Measurements from ENCODE around the gene FRAS1. TPM values are rescaled to one million over a fixed set of nuclear protein-coding genes. Genes with fewer than 3 reads are reported as not detected.

The FRAS1 gene
- total RNA-seq, 4 donors from 2014 or later: 1.0 to 32.5 (median 3.3) TPM

GRCh38 chr4:78423790-78424189 is 366.7 kb downstream of the FRAS1 start:
- Histone ChIP-seq H3K27me3 (no peaks in the 10 kb centered on the region), H3K4me1 (no peaks in the 10 kb centered on the region), H3K36me3 (no peaks in the 10 kb centered on the region), H3K27ac (no peak overlapping the region), H3K4me3 (no peak overlapping the region), H3K9me3 (no peaks in the 10 kb centered on the region)
- TF ChIP-seq CTCF (IDR thresholded peaks at IDR 0.05): no peak
- no peak for TF ChIP-seq POLR2A (IDR thresholded peaks at IDR 0.05)
- intact Hi-C loops (cut with DNase I; ENCODE audit: low total_unique reads): no loop called here
- no peak for DNase-seq

- no peak for TF ChIP-seq CTCF (IDR thresholded peaks at IDR 0.05)
- TF ChIP-seq POLR2A (IDR thresholded peaks at IDR 0.05): no peak
- H3K27me3 ChIP-seq: no peaks in the 10 kb centered on the region
- intact Hi-C loops (cut with DNase I; ENCODE audit: low total_unique reads): no loop called here
- H3K4me3 ChIP-seq: no peak overlapping the region
- DNase-seq: no peak
- H3K4me1 ChIP-seq: no peaks in the 10 kb centered on the region
- no peaks in the 10 kb centered on the region for H3K36me3 ChIP-seq
- no peaks in the 10 kb centered on the region for H3K9me3 ChIP-seq
- H3K27ac ChIP-seq: no peak overlapping the region
Observed at GRCh38 chr4:78424461-78424860, 367.3 kb downstream of the FRAS1 start.

GRCh38 chr4:78426972-78427371 is 369.8 kb downstream of the FRAS1 start:
- TF ChIP-seq CTCF (IDR thresholded peaks at IDR 0.05): no peak
- TF ChIP-seq POLR2A (IDR thresholded peaks at IDR 0.05): no peak
- Histone ChIP-seq H3K9me3 (no peaks in the 10 kb centered on the region), H3K36me3 (no peaks in the 10 kb centered on the region), H3K27me3 (no peaks in the 10 kb centered on the region), H3K4me1 (no peaks in the 10 kb centered on the region), H3K27ac (no peak overlapping the region), H3K4me3 (no peak overlapping the region)
- DNase-seq: no peak
- intact Hi-C loops (cut with DNase I; ENCODE audit: low total_unique reads): no loop called here

- H3K9me3 ChIP-seq: no peaks in the 10 kb centered on the region
- H3K27me3 ChIP-seq: no peaks in the 10 kb centered on the region
- intact Hi-C loops (cut with DNase I; ENCODE audit: low total_unique reads): no loop called here
- H3K36me3 ChIP-seq: no peaks in the 10 kb centered on the region
- H3K27ac ChIP-seq: no peak overlapping the region
- H3K4me1 ChIP-seq: no peaks in the 10 kb centered on the region
- DNase-seq: no peak
- no peak overlapping the region for H3K4me3 ChIP-seq
- TF ChIP-seq POLR2A (IDR thresholded peaks at IDR 0.05): no peak
- TF ChIP-seq CTCF (IDR thresholded peaks at IDR 0.05): no peak
Observed at GRCh38 chr4:78428996-78429395, 371.9 kb downstream of the FRAS1 start.

- no peak overlapping the region for H3K27ac ChIP-seq
Observed at GRCh38 chr4:78432896-78433295, 375.8 kb downstream of the FRAS1 start.

More at GRCh38 chr4:78432896-78433295, 375.8 kb downstream of the FRAS1 start:
- Histone ChIP-seq H3K9me3 (no peaks in the 10 kb centered on the region), H3K4me3 (no peak overlapping the region), H3K27me3 (no peaks in the 10 kb centered on the region), H3K36me3 (no peaks in the 10 kb centered on the region), H3K4me1 (no peaks in the 10 kb centered on the region)
- no peak for DNase-seq
- intact Hi-C loops (cut with DNase I; ENCODE audit: low total_unique reads): no loop called here
- TF ChIP-seq CTCF (IDR thresholded peaks at IDR 0.05) (no peak), POLR2A (IDR thresholded peaks at IDR 0.05) (no peak)

Measured in uterus (tissue), 4 donors.